GM18498 (cell line): ENCODE data around the gene MAP2K4.

ENCODE experiments used
- ATAC-seq: cut with Tn5 transposase; IDR thresholded peaks from one replicate; pipeline ENCODE4 v1.9.1; 2021; ENCODE audit warnings: mild to moderate bottlenecking, moderate library complexity; ENCODE audit not compliant: unreplicated experiment

MAP2K4 gene

DNA sequence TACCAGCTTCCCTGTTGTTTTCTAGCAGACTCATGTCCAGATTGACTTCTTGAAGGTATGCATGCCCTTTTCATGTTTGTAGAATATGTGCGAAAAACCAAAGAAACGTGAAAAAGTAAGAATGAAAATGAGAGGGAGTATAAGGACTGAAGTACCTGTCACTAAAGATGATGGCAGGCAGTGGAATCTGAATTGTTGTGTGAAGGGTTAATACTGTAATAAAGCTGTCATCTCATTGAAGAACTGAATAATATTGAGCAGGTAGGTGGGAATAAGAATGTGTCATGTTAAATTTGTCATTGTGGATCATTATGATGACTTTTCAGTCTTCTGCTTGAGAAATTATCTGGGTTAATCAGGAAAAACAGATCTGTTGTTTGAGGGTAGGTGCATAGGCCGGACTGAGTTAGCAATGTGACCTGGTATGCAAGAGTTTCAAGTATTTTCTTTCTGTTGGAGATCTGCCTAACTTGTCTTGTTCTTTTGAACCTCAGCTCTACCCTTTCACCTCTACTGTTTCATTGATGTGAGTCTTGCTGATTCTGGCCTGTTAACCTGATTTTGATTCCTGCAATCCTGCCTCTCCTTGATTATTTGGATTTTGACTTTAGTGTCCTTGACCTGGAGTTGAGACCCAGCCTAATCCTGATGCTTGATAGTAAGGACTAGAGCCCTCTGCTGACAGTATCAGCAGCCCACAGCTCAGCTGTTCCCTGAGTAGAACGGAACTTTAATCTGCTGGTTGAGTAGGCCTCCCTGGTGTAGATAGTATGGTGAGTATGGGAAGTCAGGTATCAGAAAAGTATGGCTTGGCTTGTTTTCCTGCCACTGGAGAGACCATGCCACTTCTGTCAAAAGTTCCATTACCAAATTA is 64.6 kb downstream of the MAP2K4 start:
- ATAC-seq: no peak

DNA sequence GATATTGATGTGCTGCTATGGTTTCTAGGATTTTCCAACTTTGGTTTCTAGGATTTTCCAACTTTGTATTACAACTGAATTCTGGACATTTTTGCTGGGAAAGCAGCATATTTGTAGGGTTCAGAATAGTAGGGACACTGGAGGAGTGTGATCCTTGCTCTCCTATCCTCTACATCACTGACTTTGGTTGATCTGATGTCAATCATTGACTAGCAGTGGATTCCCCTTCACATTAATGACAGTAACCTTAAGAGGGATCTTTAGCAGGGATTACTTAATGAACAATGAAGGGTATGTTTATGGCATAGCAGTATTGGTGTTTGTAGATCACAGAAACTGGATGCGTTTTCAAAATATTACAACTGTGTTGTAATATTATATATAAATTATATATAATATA is 67.4 kb downstream of the MAP2K4 start:
- no peak for ATAC-seq

- no peak for ATAC-seq
Observed at GRCh38 chr17:12089809-12090384, 69.2 kb downstream of the MAP2K4 start.

DNA sequence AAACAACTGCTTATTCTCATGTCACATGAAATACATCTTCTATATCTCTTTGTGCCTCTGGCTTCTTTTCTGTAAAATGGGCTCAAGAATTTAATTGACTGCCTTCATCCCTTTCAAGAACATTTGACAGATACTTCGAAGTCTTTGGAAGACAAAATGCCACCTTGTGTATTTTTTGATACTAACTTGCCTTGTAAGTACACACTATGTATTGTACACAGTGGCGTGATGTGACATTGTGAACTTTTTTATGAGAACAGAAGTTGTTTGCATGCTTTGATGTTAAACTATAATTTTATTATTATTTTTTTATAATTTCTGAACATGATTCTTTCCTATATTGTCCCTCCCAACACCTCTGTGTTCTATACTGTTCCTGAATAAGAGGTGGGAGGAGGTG is 73.7 kb downstream of the MAP2K4 start:
- ATAC-seq: no peak

- no peak for ATAC-seq
Observed at GRCh38 chr17:12095522-12095921, 74.8 kb downstream of the MAP2K4 start.

DNA sequence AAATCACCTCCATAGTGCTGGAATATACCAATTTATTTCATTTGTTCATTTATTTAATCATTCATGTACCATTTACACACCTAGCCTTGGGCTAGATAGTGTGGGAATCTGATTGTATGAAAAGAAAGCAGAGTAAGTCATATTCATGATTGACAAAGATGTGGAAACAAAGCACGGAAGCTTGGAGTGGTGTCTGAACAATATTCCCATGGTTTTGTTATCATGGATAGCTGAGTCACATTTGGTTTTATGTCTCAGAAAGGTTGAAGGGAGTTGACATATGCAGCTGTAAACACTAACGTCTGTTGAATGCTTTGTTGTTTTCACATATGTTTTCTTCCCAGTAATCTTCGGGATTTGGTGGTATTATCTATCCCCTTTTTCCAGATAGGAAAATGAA is 76.6 kb downstream of the MAP2K4 start:
- no peak for ATAC-seq

GRCh38 chr17:12098568-12098967 is 77.9 kb downstream of the MAP2K4 start:
- ATAC-seq: peak; percentile 98

- ATAC-seq: no peak
Observed at GRCh38 chr17:12099412-12099811, 78.7 kb downstream of the MAP2K4 start.

DNA sequence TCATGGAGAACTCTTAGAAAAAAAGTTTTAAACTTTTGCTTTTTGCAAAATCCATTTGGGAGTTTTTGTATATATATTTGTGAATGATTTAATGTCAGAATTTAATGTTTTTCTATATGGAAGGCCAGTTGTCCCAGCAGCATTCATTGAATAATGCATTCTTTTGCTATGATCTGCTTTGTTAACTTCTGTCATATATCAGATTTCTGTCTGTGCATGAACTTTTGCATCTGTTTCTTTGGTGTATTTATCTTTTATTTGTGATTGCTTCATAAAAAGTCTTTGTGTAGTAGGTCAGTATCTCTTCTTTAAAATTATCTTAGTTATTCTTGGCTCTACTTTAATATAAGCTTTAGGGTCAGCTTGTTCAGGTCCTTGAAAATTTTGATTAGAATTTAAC is 84.2 kb downstream of the MAP2K4 start:
- no peak for ATAC-seq

DNA sequence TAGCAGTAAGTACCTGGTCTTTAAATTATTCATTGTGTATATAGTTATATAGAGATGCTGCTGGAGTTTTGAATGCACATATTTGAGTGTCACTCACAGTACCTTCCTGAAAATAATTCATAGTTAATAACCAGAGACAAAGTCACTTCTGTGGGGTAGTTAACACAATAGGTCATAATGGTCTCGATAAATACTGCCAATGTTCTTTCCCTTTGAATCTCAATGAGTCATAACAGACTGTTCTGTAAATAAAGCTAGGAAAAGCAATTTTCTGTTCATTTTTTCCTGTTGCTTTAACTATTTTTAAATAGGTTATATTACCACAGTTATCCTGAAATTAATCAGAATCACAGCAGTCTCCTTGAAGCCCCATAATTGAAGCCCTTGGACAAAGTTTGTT is 87.2 kb downstream of the MAP2K4 start:
- ATAC-seq: no peak

GRCh38 chr17:12110906-12111305 is 90.2 kb downstream of the MAP2K4 start:
- ATAC-seq: no peak

DNA sequence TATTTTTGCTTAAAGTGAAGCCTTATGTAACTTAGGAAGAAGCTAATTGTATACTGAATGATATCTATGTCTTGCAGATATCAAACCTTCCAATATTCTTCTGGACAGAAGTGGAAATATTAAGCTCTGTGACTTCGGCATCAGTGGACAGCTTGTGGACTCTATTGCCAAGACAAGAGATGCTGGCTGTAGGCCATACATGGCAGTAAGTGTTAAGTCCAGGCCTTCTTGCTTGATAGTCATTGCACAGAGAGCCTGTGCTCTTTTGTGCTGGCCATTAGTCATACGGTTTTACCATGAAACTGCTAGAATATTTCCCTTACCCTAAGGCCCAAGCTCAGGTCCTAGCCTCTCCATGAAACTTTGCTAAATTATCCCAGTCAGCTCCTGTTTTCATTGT is 92.5 kb downstream of the MAP2K4 start:
- no peak for ATAC-seq

GRCh38 chr17:12114686-12115418 is 94.2 kb downstream of the MAP2K4 start:
- no peak for ATAC-seq

- ATAC-seq: no peak
Observed at GRCh38 chr17:12116143-12116542, 95.5 kb downstream of the MAP2K4 start.

DNA sequence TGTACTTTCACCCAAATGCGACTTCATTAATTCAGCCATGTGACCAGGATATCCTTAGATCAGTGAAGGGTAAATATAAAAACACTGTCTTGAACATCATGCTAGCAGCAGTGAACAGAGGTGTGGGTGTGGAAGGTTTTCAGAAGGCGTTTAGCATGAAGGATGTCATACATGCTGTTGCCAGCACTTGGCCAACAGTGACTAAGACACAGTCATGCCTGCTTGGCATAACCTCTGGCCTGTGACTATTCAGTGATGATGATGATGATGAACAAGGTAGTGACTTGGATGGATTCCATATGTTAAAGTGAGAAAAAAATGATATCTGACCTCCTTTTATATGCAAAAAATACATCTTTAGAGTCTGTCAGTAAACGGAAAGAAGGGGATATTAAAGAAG is 97.9 kb downstream of the MAP2K4 start:
- no peak for ATAC-seq

DNA sequence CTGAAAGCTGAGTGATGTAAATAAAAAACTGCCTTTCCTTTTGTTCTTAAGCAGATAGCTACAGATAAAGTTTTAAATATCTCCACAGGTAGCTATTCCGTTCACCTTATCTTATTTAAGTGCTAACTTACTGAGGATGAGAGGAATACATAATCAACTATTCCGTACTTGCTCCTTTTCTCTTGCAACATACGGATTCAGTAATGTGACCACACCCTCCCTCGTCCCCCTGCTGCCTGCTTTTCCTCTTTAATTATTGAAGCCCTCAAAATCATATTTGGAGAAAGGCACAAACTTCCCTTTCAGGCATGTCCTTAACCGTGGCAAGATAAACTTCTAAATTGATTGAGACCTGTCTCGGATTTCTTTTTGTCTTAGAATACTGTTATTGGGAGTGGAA is 101.4 kb downstream of the MAP2K4 start:
- ATAC-seq: no peak

- no peak for ATAC-seq
Observed at GRCh38 chr17:12127177-12127576, 106.5 kb downstream of the MAP2K4 start.

GRCh38 chr17:12127667-12128066 is 107.0 kb downstream of the MAP2K4 start:
- no peak for ATAC-seq

GRCh38 chr17:12128946-12129345 is 108.3 kb downstream of the MAP2K4 start:
- no peak for ATAC-seq

GRCh38 chr17:12133183-12133582 is 112.5 kb downstream of the MAP2K4 start:
- no peak for ATAC-seq

DNA sequence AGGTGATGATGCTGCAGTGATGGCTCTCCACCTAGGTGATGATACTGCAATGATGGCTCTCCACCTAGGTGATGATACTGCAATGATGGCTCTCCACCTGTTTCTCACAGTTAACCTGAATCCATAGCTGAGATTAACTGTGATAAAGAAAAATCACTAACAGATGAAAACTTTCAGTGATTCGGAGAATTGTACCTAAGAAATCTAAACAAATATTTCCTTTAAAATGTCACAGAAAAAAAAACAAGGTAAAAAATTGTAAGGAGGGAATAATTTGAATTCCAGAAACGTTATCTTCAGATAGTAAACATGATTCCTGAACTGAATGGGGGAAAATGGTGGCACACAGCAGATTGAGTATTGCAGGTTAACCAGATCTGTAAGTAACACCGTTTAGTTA is 113.4 kb downstream of the MAP2K4 start:
- no peak for ATAC-seq

DNA sequence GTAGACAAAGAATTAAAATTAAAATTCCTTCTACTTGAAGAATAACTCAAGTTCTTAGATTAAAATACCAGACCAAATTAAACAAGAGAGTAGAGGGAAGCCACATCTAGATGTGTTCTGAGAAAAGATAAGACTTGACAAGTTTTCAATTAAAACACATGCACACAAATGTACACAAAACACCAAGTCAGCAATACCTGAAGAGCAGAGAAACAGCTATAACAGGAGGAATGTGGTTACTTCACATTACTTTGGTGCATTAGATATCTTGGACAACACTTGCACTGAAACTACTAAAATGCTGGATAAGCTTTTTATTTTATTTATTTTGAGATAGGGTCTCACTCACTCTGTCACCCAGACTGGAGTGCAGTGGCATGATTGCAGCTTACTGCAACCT is 113.9 kb downstream of the MAP2K4 start:
- no peak for ATAC-seq
